ENCODE measurements around the gene TMPRSS3.

Gene TMPRSS3

DNA sequence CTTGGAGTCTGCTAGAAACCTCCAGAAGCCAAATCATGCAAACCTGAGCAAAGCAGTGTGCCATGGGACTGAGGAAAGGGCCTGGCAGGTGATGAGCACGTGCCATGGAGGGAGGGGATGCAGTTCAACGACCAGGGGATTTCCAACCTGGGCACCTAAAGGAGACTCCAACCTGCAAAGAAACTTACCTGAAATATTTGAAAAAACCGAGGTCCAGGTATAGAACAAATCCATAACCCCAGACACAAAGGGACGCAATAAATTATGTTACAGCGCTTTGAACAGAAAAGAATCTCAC lies 16.7 kb upstream of the TMPRSS3 start:
- Histone ChIP-seq H3K36me3 (ENCODE audit: control insufficient read depth in 2 of 2, insufficient read depth in 1 of 2, low read length in 2 of 2) (no peaks in the 10 kb centered on the region), H3K27ac (ENCODE audit: extremely low read depth, low read depth, low read length) (no peak overlapping the region), H3K4me3 (ENCODE audit: low read depth, low read length) (no peak overlapping the region), H3K9me3 (ENCODE audit: control insufficient read depth, insufficient read depth, low read depth, low read length) (no peaks in the 10 kb centered on the region), H3K4me1 (ENCODE audit: control insufficient read depth, insufficient read depth, low read length) (no peaks in the 10 kb centered on the region)
- ChIA-PET POLR2A (no interaction called here), CTCF (no interaction called here)
- TF ChIP-seq ZBTB1 (tag by site-specific recombination; IDR thresholded peaks at IDR 0.05) (no peak), KLF10 (tag by site-specific recombination; IDR thresholded peaks at IDR 0.05) (no peak), ZNF596 (tag by site-specific recombination; IDR thresholded peaks at IDR 0.05) (no peak), ZNF426 (tag by site-specific recombination; IDR thresholded peaks at IDR 0.05) (no peak), ZNF114 (tag by site-specific recombination; IDR thresholded peaks at IDR 0.05) (no peak), ZNF549 (tag by site-specific recombination; IDR thresholded peaks at IDR 0.05) (no peak), SCRT2 (tag by site-specific recombination; IDR thresholded peaks at IDR 0.05) (no peak), ZNF514 (tag by site-specific recombination; IDR thresholded peaks at IDR 0.05) (no peak), ZNF335 (tag by site-specific recombination; conservative IDR thresholded peaks at IDR 0.05) (no peak), ZNF239 (tag by site-specific recombination; IDR thresholded peaks at IDR 0.05) (no peak), ZNF433 (tag by site-specific recombination; IDR thresholded peaks at IDR 0.05; ENCODE audit: low read depth) (no peak), ZNF155 (tag by site-specific recombination; IDR thresholded peaks at IDR 0.05) (no peak)
- TF ChIP-seq, protein P1, sequence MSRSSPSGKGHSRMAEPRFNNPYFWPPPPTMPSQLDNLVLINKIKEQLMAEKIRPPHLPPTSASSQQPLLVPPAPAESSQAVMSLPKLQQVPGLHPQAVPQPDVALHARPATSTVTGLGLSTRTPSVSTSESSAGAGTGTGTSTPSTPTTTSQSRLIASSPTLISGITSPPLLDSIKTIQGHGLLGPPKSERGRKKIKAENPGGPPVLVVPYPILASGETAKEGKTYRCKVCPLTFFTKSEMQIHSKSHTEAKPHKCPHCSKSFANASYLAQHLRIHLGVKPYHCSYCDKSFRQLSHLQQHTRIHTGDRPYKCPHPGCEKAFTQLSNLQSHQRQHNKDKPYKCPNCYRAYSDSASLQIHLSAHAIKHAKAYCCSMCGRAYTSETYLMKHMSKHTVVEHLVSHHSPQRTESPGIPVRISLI (tag by site-specific recombination; IDR thresholded peaks at IDR 0.05) = no peak
- TF ChIP-seq, protein P2, sequence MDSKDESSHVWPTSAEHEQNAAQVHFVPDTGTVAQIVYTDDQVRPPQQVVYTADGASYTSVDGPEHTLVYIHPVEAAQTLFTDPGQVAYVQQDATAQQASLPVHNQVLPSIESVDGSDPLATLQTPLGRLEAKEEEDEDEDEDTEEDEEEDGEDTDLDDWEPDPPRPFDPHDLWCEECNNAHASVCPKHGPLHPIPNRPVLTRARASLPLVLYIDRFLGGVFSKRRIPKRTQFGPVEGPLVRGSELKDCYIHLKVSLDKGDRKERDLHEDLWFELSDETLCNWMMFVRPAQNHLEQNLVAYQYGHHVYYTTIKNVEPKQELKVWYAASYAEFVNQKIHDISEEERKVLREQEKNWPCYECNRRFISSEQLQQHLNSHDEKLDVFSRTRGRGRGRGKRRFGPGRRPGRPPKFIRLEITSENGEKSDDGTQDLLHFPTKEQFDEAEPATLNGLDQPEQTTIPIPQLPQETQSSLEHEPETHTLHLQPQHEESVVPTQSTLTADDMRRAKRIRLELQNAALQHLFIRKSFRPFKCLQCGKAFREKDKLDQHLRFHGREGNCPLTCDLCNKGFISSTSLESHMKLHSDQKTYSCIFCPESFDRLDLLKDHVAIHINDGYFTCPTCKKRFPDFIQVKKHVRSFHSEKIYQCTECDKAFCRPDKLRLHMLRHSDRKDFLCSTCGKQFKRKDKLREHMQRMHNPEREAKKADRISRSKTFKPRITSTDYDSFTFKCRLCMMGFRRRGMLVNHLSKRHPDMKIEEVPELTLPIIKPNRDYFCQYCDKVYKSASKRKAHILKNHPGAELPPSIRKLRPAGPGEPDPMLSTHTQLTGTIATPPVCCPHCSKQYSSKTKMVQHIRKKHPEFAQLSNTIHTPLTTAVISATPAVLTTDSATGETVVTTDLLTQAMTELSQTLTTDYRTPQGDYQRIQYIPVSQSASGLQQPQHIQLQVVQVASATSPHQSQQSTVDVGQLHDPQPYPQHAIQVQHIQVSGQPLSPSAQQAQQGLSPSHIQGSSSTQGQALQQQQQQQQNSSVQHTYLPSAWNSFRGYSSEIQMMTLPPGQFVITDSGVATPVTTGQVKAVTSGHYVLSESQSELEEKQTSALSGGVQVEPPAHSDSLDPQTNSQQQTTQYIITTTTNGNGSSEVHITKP (tag by site-specific recombination; IDR thresholded peaks at IDR 0.05) = no peak
- TF ChIP-seq, protein P3, sequence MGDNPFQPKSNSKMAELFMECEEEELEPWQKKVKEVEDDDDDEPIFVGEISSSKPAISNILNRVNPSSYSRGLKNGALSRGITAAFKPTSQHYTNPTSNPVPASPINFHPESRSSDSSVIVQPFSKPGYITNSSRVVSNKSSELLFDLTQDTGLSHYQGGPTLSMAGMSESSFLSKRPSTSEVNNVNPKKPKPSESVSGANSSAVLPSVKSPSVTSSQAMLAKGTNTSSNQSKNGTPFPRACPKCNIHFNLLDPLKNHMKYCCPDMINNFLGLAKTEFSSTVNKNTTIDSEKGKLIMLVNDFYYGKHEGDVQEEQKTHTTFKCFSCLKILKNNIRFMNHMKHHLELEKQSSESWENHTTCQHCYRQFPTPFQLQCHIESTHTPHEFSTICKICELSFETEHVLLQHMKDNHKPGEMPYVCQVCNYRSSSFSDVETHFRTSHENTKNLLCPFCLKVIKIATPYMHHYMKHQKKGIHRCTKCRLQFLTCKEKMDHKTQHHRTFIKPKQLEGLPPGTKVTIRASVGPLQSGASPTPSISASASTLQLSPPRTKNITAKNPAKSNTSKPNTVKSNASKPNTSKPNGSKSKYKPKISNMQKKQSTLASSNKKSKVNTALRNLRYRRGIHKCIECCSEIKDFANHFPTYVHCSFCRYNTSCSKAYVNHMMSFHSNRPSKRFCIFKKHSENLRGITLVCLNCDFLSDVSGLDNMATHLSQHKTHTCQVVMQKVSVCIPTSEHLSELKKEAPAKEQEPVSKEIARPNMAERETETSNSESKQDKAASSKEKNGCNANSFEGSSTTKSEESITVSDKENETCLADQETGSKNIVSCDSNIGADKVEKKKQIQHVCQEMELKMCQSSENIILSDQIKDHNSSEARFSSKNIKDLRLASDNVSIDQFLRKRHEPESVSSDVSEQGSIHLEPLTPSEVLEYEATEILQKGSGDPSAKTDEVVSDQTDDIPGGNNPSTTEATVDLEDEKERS (tag by site-specific recombination; IDR thresholded peaks at IDR 0.05) = no peak

DNA sequence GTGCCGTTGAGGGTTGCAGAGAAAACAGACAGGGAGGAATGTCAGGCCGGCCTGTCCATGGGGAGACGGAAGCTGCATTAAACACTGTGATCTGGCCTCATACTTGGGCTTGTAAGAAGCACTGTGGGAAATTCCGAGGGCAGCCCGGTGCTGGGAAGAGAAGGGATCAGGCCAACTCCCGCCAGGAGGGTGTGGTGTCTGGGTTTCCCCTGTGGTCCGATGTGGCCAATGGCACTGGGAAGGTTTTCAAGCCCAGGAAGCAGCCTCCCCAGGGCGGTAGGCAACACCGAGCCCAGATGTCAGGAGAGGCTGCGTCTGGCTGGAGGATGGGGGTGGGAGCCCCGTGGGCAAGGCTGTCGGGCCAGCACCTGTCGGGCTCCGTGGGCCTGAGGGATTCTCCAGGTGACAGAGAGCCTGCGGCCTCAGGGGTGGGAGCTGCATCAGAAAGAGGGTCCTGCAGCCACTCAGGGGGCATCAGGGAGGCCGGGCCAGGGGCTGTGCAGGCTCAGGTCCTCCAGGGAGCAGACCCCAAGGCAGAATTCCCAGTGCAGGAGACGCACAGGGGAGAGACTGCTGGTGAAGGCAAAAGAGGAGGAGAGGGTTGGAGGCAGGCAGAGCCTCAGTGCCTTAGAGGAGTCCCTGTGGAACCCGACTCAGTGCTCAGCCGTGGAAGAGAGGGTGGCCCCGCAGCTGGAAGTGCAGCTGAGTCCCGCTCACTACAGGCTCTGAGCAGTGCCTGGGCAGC lies 16.2 kb upstream of the TMPRSS3 start:
- ChIA-PET CTCF (interaction anchor here (0.6 to 1.2 kb wide), 2 partner anchors 65 to 102 kb away, joined by 3 to 4 read pairs; no protein-coding TSS in a partner anchor), POLR2A (no interaction called here)
- no peaks in the 10 kb centered on the region for H3K4me1 ChIP-seq (ENCODE audit: control insufficient read depth, insufficient read depth, low read length)
- TF ChIP-seq ZNF211 (tag by site-specific recombination; IDR thresholded peaks at IDR 0.05; ENCODE audit: low read depth) (no peak), HOXA7 (CRISPR knock-in tag; IDR thresholded peaks at IDR 0.05; ENCODE audit: borderline replicate concordance) (no peak), WT1 (tag by site-specific recombination; IDR thresholded peaks at IDR 0.05) (no peak), ZNF571 (tag by site-specific recombination; IDR thresholded peaks at IDR 0.05) (no peak), ZNF311 (tag by site-specific recombination; IDR thresholded peaks at IDR 0.05; ENCODE audit: borderline replicate concordance) (no peak), ZNF707 (tag by site-specific recombination; IDR thresholded peaks at IDR 0.05) (no peak)
- TF ChIP-seq, protein P4, sequence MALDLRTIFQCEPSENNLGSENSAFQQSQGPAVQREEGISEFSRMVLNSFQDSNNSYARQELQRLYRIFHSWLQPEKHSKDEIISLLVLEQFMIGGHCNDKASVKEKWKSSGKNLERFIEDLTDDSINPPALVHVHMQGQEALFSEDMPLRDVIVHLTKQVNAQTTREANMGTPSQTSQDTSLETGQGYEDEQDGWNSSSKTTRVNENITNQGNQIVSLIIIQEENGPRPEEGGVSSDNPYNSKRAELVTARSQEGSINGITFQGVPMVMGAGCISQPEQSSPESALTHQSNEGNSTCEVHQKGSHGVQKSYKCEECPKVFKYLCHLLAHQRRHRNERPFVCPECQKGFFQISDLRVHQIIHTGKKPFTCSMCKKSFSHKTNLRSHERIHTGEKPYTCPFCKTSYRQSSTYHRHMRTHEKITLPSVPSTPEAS (tag by site-specific recombination; IDR thresholded peaks at IDR 0.05) = no peak
- TF ChIP-seq, protein P5, sequence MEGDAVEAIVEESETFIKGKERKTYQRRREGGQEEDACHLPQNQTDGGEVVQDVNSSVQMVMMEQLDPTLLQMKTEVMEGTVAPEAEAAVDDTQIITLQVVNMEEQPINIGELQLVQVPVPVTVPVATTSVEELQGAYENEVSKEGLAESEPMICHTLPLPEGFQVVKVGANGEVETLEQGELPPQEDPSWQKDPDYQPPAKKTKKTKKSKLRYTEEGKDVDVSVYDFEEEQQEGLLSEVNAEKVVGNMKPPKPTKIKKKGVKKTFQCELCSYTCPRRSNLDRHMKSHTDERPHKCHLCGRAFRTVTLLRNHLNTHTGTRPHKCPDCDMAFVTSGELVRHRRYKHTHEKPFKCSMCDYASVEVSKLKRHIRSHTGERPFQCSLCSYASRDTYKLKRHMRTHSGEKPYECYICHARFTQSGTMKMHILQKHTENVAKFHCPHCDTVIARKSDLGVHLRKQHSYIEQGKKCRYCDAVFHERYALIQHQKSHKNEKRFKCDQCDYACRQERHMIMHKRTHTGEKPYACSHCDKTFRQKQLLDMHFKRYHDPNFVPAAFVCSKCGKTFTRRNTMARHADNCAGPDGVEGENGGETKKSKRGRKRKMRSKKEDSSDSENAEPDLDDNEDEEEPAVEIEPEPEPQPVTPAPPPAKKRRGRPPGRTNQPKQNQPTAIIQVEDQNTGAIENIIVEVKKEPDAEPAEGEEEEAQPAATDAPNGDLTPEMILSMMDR (tag by site-specific recombination; IDR thresholded peaks at IDR 0.05) = no peak

More for the DNA sequence above, 16.2 kb upstream of the TMPRSS3 start:
- Histone ChIP-seq H3K36me3 (ENCODE audit: control insufficient read depth in 2 of 2, insufficient read depth in 1 of 2, low read length in 2 of 2) (no peaks in the 10 kb centered on the region), H3K27ac (ENCODE audit: extremely low read depth, low read depth, low read length) (no peak overlapping the region), H3K4me3 (ENCODE audit: low read depth, low read length) (no peak overlapping the region), H3K9me3 (ENCODE audit: control insufficient read depth, insufficient read depth, low read depth, low read length) (no peaks in the 10 kb centered on the region)
